Muscle layer of duodenum (tissue), 2 donors: Measurements from ENCODE around the gene ASAP3.

Source experiments
- H3K27ac ChIP-seq: one replicate; pipeline ENCODE4 v1.7.0; 2013; ENCODE audit warnings: mild to moderate bottlenecking, low read length
- H3K27me3 ChIP-seq: one replicate; pipeline ENCODE4 v1.7.0; 2013; ENCODE audit warnings: low read depth, mild to moderate bottlenecking, control low read depth, low read length
- H3K36me3 ChIP-seq, 2 donors: one replicate each; pipeline ENCODE4 v1.7.0; 2013; ENCODE audit warnings: low read length in 2 of 2, control low read depth in 1 of 2, mild to moderate bottlenecking in 1 of 2; ENCODE audit not compliant: insufficient read depth in 2 of 2, control insufficient read depth in 1 of 2
- H3K4me1 ChIP-seq, 2 donors: one replicate each; pipeline ENCODE4 v1.7.0; 2013; ENCODE audit warnings: low read length in 2 of 2, mild to moderate bottlenecking in 2 of 2, control low read depth in 1 of 2, moderate library complexity in 1 of 2; ENCODE audit not compliant: insufficient read depth in 2 of 2, control insufficient read depth in 1 of 2
- H3K4me3 ChIP-seq, 2 donors: one replicate each; pipeline ENCODE4 v1.7.0; 2013; ENCODE audit warnings: low read length in 2 of 2, low read depth in 1 of 2, mild to moderate bottlenecking in 1 of 2
- H3K9me3 ChIP-seq, 2 donors: one replicate each; pipeline ENCODE4 v1.7.0; 2013; ENCODE audit warnings: low read length in 2 of 2, control low read depth in 1 of 2, mild to moderate bottlenecking in 1 of 2; ENCODE audit not compliant: control insufficient read depth in 1 of 2
- donor health status: healthy.

The ASAP3 gene

GRCh38 chr1:23459338-23459757 is 24.6 kb downstream of the ASAP3 start:
- Histone ChIP-seq H3K36me3 (peaks cover 9 to 18% of the 10 kb centered on the region in 2 donors), H3K27me3 (no peaks in the 10 kb centered on the region), H3K9me3 (no peaks in the 10 kb centered on the region), H3K4me1 (no peaks in the 10 kb centered on the region), H3K27ac (no peak overlapping the region), H3K4me3 (no peak overlapping the region)

GRCh38 chr1:23456226-23456625 is 27.8 kb downstream of the ASAP3 start:
- peaks cover 0 to 6% of the 10 kb centered on the region in 2 donors for H3K4me1 ChIP-seq
- H3K27me3 ChIP-seq = no peaks in the 10 kb centered on the region
- no peak overlapping the region for H3K27ac ChIP-seq
- peaks cover 9 to 18% of the 10 kb centered on the region in 2 donors for H3K36me3 ChIP-seq
- no peaks in the 10 kb centered on the region for H3K9me3 ChIP-seq
- H3K4me3 ChIP-seq = no peak overlapping the region

DNA sequence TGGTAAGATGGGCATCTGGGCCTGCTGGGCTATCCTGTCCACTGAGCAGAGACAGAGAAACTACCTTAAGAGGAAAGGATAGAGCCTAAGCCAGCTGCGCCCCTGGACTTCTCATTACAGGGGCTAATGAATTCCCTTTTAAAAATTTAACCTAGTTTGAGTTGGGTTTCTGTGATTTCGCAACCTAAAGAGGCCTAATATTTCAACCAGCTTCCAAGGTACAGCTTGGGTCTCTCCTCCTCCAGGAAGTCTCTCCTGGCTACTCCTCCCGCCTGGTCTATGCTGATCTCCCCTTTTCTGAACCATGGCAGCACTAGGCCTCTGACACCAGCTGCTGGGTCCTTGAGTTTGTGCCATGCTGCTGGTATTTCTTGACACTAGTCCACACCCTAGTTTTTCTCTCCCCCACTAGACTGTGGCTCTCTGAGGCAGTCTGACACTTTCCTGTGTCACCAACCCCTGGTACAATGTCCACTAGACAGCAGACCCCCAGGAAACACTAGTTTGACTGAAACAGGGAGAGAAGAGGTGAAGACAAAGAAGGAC is 30.5 kb downstream of the ASAP3 start:
- Histone ChIP-seq H3K36me3 (peaks cover 9 to 24% of the 10 kb centered on the region in 2 donors), H3K4me3 (no peak overlapping the region), H3K4me1 (peaks cover 0 to 6% of the 10 kb centered on the region in 2 donors), H3K27ac (no peak overlapping the region), H3K27me3 (no peaks in the 10 kb centered on the region), H3K9me3 (no peaks in the 10 kb centered on the region)

- peak overlapping the region; percentile 40 for H3K27ac ChIP-seq
- H3K9me3 ChIP-seq = no peaks in the 10 kb centered on the region
- H3K4me1 ChIP-seq = peaks cover 0 to 6% of the 10 kb centered on the region in 2 donors
- no peak overlapping the region for H3K4me3 ChIP-seq
- peaks cover 9 to 34% of the 10 kb centered on the region in 2 donors for H3K36me3 ChIP-seq
- no peaks in the 10 kb centered on the region for H3K27me3 ChIP-seq
Measured at GRCh38 chr1:23452011-23452411, 32.0 kb downstream of the ASAP3 start.

GRCh38 chr1:23451441-23451840 is 32.5 kb downstream of the ASAP3 start:
- H3K36me3 ChIP-seq = peaks cover 9 to 34% of the 10 kb centered on the region in 2 donors
- H3K4me3 ChIP-seq = no peak overlapping the region
- no peaks in the 10 kb centered on the region for H3K9me3 ChIP-seq
- H3K27ac ChIP-seq = peak overlapping the region; percentile 40
- H3K27me3 ChIP-seq = no peaks in the 10 kb centered on the region
- peaks cover 0 to 6% of the 10 kb centered on the region in 2 donors for H3K4me1 ChIP-seq

GRCh38 chr1:23450894-23451293 is 33.1 kb downstream of the ASAP3 start:
- Histone ChIP-seq H3K27ac (no peak overlapping the region), H3K4me1 (peaks cover 0 to 6% of the 10 kb centered on the region in 2 donors), H3K36me3 (peaks cover 9 to 33% of the 10 kb centered on the region in 2 donors), H3K4me3 (no peak overlapping the region), H3K9me3 (no peaks in the 10 kb centered on the region), H3K27me3 (no peaks in the 10 kb centered on the region)

DNA sequence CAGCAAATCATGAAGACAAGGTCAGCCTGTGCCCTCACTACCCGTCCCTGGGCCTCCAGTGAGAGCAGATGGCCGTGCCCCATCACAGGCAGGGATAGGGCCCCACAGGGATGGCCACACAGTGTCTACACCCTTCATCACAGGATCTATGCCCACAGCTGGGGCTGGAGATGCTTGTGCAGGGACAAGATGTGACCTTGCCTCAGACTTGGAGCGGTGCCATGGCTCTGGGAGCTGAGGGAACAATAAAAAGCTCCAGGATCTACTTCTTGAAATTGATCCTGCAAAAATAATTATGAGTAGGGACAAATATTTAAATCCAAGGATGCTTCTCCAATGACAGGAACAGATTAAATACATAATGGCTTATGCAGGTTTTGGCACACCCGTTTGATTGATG is 34.0 kb downstream of the ASAP3 start:
- H3K36me3 ChIP-seq = peaks cover under 1 to 24% of the 10 kb centered on the region in 2 donors
- H3K4me3 ChIP-seq = no peak overlapping the region
- peaks cover 0 to 6% of the 10 kb centered on the region in 2 donors for H3K4me1 ChIP-seq
- H3K27me3 ChIP-seq = no peaks in the 10 kb centered on the region
- no peak overlapping the region for H3K27ac ChIP-seq
- no peaks in the 10 kb centered on the region for H3K9me3 ChIP-seq

DNA sequence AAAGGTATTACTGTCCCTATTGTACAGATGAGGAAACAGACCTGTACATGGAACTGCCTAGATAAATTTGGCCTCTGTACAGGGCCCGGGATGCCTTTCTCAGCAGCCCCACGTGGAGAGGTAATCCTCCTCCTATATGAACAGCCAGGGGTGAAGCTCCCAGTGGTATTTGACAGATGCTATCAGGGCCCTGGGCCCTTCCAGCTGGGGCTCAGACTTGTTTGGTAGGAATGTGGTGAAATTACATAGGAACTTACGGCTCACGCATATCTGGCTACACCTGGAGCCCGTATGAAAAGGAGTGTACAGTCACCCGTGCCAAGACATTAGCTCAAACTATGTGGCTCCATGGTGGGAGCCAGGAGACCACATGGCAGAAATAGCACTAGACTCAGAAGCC is 34.7 kb downstream of the ASAP3 start:
- Histone ChIP-seq H3K9me3 (no peaks in the 10 kb centered on the region), H3K4me1 (peaks cover 0 to 6% of the 10 kb centered on the region in 2 donors), H3K27ac (no peak overlapping the region), H3K4me3 (no peak overlapping the region), H3K36me3 (peaks cover 0 to 19% of the 10 kb centered on the region in 2 donors), H3K27me3 (no peaks in the 10 kb centered on the region)

GRCh38 chr1:23448846-23449245 is 35.1 kb downstream of the ASAP3 start:
- Histone ChIP-seq H3K4me1 (peaks cover 0 to 6% of the 10 kb centered on the region in 2 donors), H3K36me3 (peaks cover 0 to 19% of the 10 kb centered on the region in 2 donors), H3K27ac (no peak overlapping the region), H3K4me3 (no peak overlapping the region), H3K27me3 (no peaks in the 10 kb centered on the region), H3K9me3 (no peaks in the 10 kb centered on the region)

DNA sequence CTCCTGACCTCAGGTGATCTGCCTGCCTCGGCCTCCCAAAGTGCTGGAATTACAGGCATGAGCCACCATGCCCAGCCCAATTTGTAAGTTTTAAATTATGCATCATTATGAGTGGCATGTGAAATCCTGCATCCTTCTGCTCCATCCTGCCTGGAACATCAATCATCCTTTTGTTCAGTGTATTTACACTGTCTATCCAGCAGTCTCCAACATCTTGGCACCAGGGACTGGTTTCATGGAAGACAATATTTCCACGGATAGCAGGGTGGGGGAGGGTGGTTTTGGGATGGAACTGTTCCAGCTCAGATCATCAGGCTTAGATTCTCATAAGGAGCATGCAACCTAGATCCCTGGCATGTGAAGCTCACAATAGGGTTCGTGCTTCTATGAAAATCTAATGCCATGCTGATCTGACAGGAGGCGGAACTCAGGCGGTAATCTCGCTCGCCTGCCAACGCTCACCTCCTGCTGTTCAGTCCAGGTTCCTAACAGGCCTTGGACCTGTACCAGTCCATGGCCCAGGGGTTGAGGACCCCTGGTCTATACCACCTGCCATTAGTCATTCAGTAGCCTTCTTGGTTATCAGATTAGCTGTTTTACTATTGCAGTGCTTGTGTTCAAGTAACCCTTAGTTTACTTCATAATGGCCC is 37.2 kb downstream of the ASAP3 start:
- Histone ChIP-seq H3K36me3 (peaks cover 0 to 28% of the 10 kb centered on the region in 2 donors), H3K27ac (no peak overlapping the region), H3K27me3 (no peaks in the 10 kb centered on the region), H3K9me3 (no peaks in the 10 kb centered on the region), H3K4me1 (peaks cover 0 to 3% of the 10 kb centered on the region in 2 donors), H3K4me3 (no peak overlapping the region)

- Histone ChIP-seq H3K36me3 (peaks cover 0 to 33% of the 10 kb centered on the region in 2 donors), H3K4me3 (no peak overlapping the region), H3K27me3 (no peaks in the 10 kb centered on the region), H3K4me1 (no peaks in the 10 kb centered on the region), H3K27ac (peak overlapping the region; percentile 60), H3K9me3 (no peaks in the 10 kb centered on the region)
Measured at GRCh38 chr1:23444596-23445390, 39.2 kb downstream of the ASAP3 start.
